ENCODE data around the gene AFDN. TPM values are rescaled to one million over a fixed set of nuclear protein-coding genes. Genes with fewer than 3 reads are reported as not detected.

AFDN gene
- total RNA-seq, 2 donors from 2014 or later, result 214 to 239 TPM

GRCh38 chr6:167987396-167988153 lies 160.9 kb downstream of the AFDN start:
- H3K9me3 Mint-ChIP-seq, result peaks cover 15% of the 10 kb centered on the region
- Histone ChIP-seq H3K4me3 (ENCODE audit: low read length) (no peak overlapping the region), H3K4me1 (ENCODE audit: control insufficient read depth, insufficient read depth, low read length) (no peaks in the 10 kb centered on the region), H3K36me3 (ENCODE audit: control insufficient read depth, insufficient read depth, low read length) (no peaks in the 10 kb centered on the region), H3K9ac (ENCODE audit: extremely low read depth, low read length, poor library complexity, severe bottlenecking) (no peak overlapping the region), H3K27ac (ENCODE audit: low read depth, low read length) (no peak overlapping the region), H3K9me3 (ENCODE audit: control insufficient read depth, low read length) (peaks cover 18% of the 10 kb centered on the region), H3K27me3 (ENCODE audit: control insufficient read depth, insufficient read depth, low read length, poor library complexity, severe bottlenecking) (no peaks in the 10 kb centered on the region)
- WGBS, 2 experiments (ENCODE audit: insufficient coverage in 1 of 2, insufficient read length in 1 of 2), result 92 to 94% methylated on average over 28 to 35 of the region's 35 CpGs
- no peak overlapping the region for H3K27ac Mint-ChIP-seq
- no peaks in the 10 kb centered on the region for H3K36me3 Mint-ChIP-seq (ENCODE audit: low read depth)
- no peak for DNase-seq
- H3K4me1 Mint-ChIP-seq, result no peaks in the 10 kb centered on the region
- no peaks in the 10 kb centered on the region for H3K27me3 Mint-ChIP-seq (ENCODE audit: insufficient read depth)
- no peak for TF ChIP-seq CTCF (conservative IDR thresholded peaks at IDR 0.05)
- H3K4me3 Mint-ChIP-seq, result no peak overlapping the region

- no peaks in the 10 kb centered on the region for H3K36me3 Mint-ChIP-seq (ENCODE audit: low read depth)
- 91 to 100% methylated on average over 1 to 5 of the region's 5 CpGs for WGBS, 2 experiments (ENCODE audit: insufficient coverage in 1 of 2, insufficient read length in 1 of 2)
Measured at GRCh38 chr6:167988154-167988495, 161.4 kb downstream of the AFDN start.

GRCh38 chr6:167988945-167989841 lies 162.5 kb downstream of the AFDN start:
- Histone ChIP-seq H3K4me3 (ENCODE audit: low read length) (no peak overlapping the region), H3K36me3 (ENCODE audit: control insufficient read depth, insufficient read depth, low read length) (no peaks in the 10 kb centered on the region), H3K9ac (ENCODE audit: extremely low read depth, low read length, poor library complexity, severe bottlenecking) (no peak overlapping the region), H3K9me3 (ENCODE audit: control insufficient read depth, low read length) (peaks cover 6% of the 10 kb centered on the region), H3K27ac (ENCODE audit: low read depth, low read length) (no peak overlapping the region), H3K27me3 (ENCODE audit: control insufficient read depth, insufficient read depth, low read length, poor library complexity, severe bottlenecking) (no peaks in the 10 kb centered on the region), H3K4me1 (ENCODE audit: control insufficient read depth, insufficient read depth, low read length) (no peaks in the 10 kb centered on the region)
- H3K27me3 Mint-ChIP-seq (ENCODE audit: insufficient read depth), result no peaks in the 10 kb centered on the region
- TF ChIP-seq CTCF (conservative IDR thresholded peaks at IDR 0.05), result no peak
- 90 to 91% methylated on average over 21 to 36 of the region's 36 CpGs for WGBS, 2 experiments (ENCODE audit: insufficient coverage in 1 of 2, insufficient read length in 1 of 2)
- no peaks in the 10 kb centered on the region for H3K36me3 Mint-ChIP-seq (ENCODE audit: low read depth)
- H3K9me3 Mint-ChIP-seq, result peaks cover 14% of the 10 kb centered on the region
- no peak for DNase-seq
- H3K27ac Mint-ChIP-seq, result no peak overlapping the region
- H3K4me1 Mint-ChIP-seq, result no peaks in the 10 kb centered on the region
- H3K4me3 Mint-ChIP-seq, result no peak overlapping the region

More at GRCh38 chr6:167988154-167988495, 161.4 kb downstream of the AFDN start:
- Histone ChIP-seq H3K4me1 (ENCODE audit: control insufficient read depth, insufficient read depth, low read length) (no peaks in the 10 kb centered on the region), H3K9me3 (ENCODE audit: control insufficient read depth, low read length) (peaks cover 14% of the 10 kb centered on the region), H3K36me3 (ENCODE audit: control insufficient read depth, insufficient read depth, low read length) (no peaks in the 10 kb centered on the region), H3K27me3 (ENCODE audit: control insufficient read depth, insufficient read depth, low read length, poor library complexity, severe bottlenecking) (no peaks in the 10 kb centered on the region), H3K27ac (ENCODE audit: low read depth, low read length) (no peak overlapping the region), H3K9ac (ENCODE audit: extremely low read depth, low read length, poor library complexity, severe bottlenecking) (no peak overlapping the region), H3K4me3 (ENCODE audit: low read length) (no peak overlapping the region)
- no peak overlapping the region for H3K27ac Mint-ChIP-seq
- H3K4me3 Mint-ChIP-seq, result no peak overlapping the region
- no peaks in the 10 kb centered on the region for H3K4me1 Mint-ChIP-seq
- DNase-seq, result no peak
- H3K27me3 Mint-ChIP-seq (ENCODE audit: insufficient read depth), result no peaks in the 10 kb centered on the region
- peaks cover 15% of the 10 kb centered on the region for H3K9me3 Mint-ChIP-seq
- no peak for TF ChIP-seq CTCF (conservative IDR thresholded peaks at IDR 0.05)

Measured in endodermal cell (in vitro differentiated cells).